ENCODE data around the gene AMIGO3.
"Not testable (repeated sequence)": the region's sequence is repeated elsewhere in the genome, so short reads cannot be mapped to it uniquely, and the experiment has no call there.

AMIGO3 gene

GRCh38 chr3:49691481-49691880, 28.0 kb downstream of the AMIGO3 start:
- not testable (repeated sequence) for H3K27ac ChIP-seq; DNase-seq (ENCODE audit: low read depth, low spot score)

GRCh38 chr3:49690856-49691255, 28.6 kb downstream of the AMIGO3 start:
- H3K27ac ChIP-seq; DNase-seq (ENCODE audit: low read depth, low spot score): not testable (repeated sequence)

DNA sequence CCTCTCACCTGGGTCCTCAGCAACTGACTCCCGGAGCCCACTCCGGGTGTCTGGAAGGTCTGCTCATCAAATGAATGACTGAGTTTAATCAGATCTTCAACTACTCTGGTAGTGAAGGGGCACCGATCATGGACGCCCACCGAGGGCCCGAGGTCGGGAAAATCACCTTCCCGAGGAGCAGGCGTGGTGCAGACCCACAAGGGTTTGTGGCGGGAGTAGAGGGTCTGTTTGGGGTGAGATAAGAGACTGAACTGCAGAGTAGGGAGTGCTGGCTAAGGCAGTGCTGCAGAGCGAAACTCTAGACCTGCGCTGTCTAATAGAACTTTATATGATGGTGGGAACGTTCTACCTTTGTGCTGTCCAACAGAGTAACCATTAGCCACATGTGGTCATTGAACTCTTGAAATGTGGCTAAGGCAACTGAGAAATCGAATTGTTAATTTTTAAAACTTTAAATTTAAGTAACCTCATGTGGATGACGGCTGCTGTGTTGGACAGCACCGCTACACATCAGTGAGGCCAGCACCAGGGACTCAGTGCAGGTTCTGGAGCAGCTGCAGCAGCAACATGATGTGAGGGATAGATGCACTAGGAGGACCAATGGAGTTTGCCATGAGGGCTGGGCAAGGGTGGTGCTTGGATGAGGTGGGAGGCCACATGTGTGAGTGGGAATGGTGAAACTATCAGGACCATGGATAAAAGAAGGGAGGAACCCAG, 29.4 kb downstream of the AMIGO3 start:
- H3K27ac ChIP-seq = peak overlapping the region; percentile 17
- DNase-seq (ENCODE audit: low read depth, low spot score) = not testable (repeated sequence)

DNA sequence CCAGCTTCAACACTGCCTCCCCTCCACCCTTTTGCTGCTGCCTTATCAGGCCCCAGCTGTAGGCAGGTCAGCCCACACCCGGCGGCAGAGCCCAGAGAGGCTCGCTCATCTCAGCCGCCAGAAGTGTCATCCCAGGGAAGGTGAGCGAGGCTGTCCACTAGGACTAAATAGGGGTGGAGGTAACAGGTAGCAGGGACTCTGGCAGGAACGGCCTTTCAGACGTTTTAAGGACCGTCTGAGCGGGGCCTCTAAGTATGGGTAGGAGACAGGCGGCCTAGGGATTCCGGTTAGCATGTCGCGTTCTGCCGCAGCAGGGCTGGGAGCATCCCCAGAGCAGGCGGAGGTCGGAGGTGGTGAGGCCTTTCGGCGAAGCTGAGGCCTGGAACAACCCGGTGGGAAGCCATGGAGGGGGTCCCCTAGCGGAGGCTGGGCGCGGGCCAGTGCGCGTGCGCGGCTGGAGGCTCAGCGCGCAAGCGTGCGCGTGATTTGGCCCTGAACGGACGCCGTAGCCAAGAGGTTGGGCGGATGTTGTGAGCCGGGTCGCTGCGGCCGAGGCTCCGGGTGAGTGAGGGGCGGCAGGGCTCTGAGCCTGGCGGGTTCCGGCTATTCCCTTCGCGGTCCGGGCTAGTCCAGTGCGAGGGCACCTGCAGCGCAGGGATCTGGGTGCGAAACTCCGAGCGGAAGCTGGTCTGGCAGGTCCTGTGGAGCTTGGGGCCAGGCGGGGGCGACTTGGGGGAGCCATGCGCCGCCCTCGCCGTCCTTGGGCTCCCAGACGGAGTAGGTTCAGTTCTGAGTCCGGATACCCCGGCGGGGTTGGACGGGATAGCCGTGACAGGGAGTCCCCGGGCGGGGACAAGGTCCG, 30.2 kb downstream of the AMIGO3 start, which contains the start of the genes MST1 and RNF123:
Gene MST1 (minus strand): TSS at position 429 of the 862 bp plus-strand sequence. CDS start 783 bp downstream, outside the sequence.
Gene RNF123 (plus strand): TSS at position 512 of the 862 bp plus-strand sequence. CDS start 1,609 bp downstream, outside the sequence.
- peak within 1 kb of the TSS; percentile 17 for H3K27ac ChIP-seq
- no peak for DNase-seq (ENCODE audit: low read depth, low spot score)

GRCh38 chr3:49688338-49689045, 31.0 kb downstream of the AMIGO3 start:
- peak overlapping the region; percentile 17 for H3K27ac ChIP-seq

DNA sequence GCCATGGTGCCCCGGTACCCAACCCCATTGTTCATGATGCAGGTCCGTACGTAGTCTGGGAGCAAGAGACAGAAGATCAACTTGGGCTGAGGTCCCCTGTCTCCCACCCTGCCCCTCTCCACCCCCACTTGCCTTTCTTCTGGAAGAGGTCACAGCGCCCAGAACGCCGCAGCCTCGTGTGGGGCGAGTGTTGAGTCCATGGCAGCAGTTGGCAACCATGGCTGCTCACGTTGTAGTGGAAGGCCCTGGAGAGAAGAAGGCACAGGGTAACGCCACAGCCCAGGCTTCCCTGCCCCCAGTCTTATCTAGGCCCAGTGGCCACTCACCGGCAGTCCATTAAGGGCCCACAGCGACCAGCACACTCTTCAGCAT, 32.1 kb downstream of the AMIGO3 start:
- not testable (repeated sequence) for H3K27ac ChIP-seq

More at GRCh38 chr3:49688338-49689045, 31.0 kb downstream of the AMIGO3 start:
- not testable (repeated sequence) for DNase-seq (ENCODE audit: low read depth, low spot score)

DNA sequence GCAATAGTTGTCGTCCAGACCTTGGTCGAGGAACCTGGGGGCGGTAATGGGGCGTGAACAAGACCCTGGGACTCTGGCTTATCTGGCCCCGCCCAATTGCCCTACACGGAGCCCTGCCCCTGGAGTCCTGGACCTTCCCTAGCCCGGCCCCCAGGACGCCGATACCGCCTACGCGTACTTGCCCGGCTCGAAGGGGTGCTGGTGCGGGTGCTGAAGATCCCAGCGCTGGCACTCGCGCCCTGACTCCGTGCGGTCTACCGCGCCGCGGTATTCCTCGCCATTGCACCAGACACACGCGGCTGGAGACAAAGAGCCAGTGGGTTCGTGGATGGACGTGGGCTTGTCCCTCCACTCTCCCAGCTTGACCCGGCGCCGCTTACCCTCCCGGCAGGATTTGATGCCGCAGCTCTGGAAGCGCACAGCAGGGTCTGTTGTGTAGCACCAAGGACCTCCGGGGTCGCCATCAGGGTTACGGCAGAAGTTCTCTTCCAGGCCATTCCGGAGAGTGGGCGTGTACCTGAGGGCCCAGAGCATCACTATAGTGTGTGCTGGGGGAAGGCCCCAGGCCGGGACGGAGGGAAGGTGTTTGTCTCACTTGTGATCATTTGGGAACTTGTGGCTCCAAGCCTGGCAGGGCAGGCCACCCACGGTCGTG, 32.6 kb downstream of the AMIGO3 start:
- not testable (repeated sequence) for H3K27ac ChIP-seq; DNase-seq (ENCODE audit: low read depth, low spot score)

More for the DNA sequence above, 32.1 kb downstream of the AMIGO3 start:
- DNase-seq (ENCODE audit: low read depth, low spot score) = not testable (repeated sequence)

DNA sequence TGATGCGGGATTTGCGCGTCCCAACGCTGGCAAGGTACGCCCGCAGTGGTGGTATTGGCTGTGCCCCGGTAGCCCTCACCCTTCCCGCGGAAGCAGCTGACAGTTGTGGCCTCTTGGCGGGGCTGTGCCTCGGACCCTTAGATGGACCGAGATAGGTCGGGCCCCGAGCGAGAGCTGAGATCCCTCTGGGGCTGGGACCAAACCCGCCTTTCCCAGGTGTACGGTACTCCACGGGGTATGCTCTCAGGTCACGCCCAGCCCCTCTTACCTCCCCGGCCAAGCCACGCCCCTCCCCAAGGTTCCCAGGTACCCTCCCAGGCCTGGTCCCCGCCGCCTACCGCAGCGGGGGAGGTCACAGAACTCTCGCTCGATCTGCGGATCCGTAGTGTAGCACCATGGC, 33.1 kb downstream of the AMIGO3 start:
- H3K27ac ChIP-seq; DNase-seq (ENCODE audit: low read depth, low spot score): not testable (repeated sequence)

DNA sequence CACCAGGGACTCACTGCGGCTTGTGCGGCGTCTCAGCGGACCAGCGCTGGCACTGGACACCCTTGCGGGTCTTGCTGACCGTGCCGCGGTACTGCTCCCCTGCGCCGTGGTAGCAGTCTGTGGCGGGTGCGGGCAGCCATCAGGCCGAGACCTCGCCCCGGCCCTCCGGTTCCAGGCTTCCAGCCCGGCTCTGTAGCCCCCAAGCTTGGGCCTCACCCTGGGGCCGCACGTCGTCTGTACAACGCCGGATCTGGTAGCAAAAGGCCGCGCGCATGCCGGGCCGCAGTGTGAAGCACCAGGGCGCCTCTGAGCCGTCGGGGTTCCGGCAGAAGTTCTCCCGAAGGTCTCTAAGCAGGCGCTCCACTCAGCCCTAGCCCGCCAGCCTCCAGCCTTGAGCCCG, 33.6 kb downstream of the AMIGO3 start:
- DNase-seq (ENCODE audit: low read depth, low spot score); H3K27ac ChIP-seq: not testable (repeated sequence)

- not testable (repeated sequence) for DNase-seq (ENCODE audit: low read depth, low spot score); H3K27ac ChIP-seq
These were observed 34.4 kb downstream of the AMIGO3 start for GRCh38 chr3:49685103-49685502.

DNA sequence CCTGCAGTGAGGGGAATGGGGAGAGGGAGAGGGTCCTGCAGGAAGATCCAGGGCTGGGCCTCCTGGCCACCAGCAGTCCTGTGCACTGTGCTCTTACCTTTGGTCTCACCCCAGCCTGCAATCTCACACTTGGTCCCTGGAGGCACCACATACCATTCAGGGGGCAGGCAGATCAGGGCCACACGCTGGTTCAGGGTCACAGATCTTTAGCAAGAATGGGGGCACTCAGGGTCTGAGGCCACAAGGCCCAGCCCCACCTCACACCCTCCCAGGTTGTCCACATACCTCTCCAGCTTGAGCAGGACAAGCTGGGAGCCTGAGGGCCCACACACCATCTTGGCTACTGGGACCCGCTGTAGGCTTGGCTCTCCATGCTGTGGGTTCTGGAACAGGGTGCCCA, 35.0 kb downstream of the AMIGO3 start:
- DNase-seq (ENCODE audit: low read depth, low spot score); H3K27ac ChIP-seq: not testable (repeated sequence)

- no peak for DNase-seq (ENCODE audit: low read depth, low spot score)
- no peak overlapping the region for H3K27ac ChIP-seq
These were observed 36.3 kb downstream of the AMIGO3 start for GRCh38 chr3:49683162-49683561.

GRCh38 chr3:49681543-49681942, 37.9 kb downstream of the AMIGO3 start:
- H3K27ac ChIP-seq = no peak overlapping the region
- no peak for DNase-seq (ENCODE audit: low read depth, low spot score)

- no peak for DNase-seq (ENCODE audit: low read depth, low spot score)
- H3K27ac ChIP-seq = no peak overlapping the region
These were observed 38.3 kb downstream of the AMIGO3 start for GRCh38 chr3:49681232-49681522.

DNA sequence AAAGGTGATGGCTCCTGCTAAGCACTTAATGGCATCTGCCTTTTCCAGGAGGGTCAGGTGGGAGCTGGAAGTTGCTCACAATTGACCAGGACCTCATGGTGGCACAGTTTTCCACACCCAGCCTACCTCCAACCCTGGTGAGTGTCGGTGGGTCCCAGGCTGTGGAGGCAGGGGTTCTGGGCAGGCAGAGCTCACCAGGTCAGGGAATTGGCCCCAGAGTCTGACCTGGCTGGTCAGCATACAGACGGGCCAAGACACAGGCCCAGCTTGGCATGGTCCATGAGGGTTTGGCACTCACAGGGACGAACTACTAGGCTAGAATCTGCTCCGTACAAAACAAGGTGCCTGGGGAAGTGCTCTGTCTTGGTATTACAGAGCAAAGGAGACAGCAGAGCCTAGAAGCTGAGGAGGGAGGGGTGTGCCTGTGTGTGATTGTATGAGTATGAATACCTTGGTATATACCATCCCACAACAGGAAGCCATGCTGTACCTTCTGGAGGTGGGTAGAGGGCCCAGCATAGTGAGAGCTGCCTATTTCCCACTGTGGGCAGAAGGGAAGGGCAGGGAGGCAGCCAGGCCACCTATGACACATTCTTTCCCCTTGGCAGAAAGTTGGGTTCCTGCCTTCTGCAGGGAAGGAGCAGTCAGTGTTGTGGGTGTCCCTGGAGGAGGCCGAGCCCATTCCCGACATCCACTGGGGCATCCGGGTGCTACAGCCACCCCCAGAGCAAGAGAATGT, 38.8 kb downstream of the AMIGO3 start:
- no peak overlapping the region for H3K27ac ChIP-seq
- no peak for DNase-seq (ENCODE audit: low read depth, low spot score)

GRCh38 chr3:49675912-49676311, 43.6 kb downstream of the AMIGO3 start:
- no peak overlapping the region for H3K27ac ChIP-seq
- no peak for DNase-seq (ENCODE audit: low read depth, low spot score)

GRCh38 chr3:49674497-49674983, 44.9 kb downstream of the AMIGO3 start:
- no peak for DNase-seq (ENCODE audit: low read depth, low spot score)
- H3K27ac ChIP-seq = peak overlapping the region; percentile 82

GRCh38 chr3:49673715-49674496, 45.6 kb downstream of the AMIGO3 start, which contains the start of gene APEH:
Gene APEH (plus strand): TSS chr3:49674351. CDS start chr3:49674402, 51 bp downstream.
- peak; percentile 83 for DNase-seq (ENCODE audit: low read depth, low spot score)
- peak within 1 kb of the TSS; percentile 82 for H3K27ac ChIP-seq
